Measurements from ENCODE around the gene ZNF462. TPM values are rescaled to one million over a fixed set of nuclear protein-coding genes. Genes with fewer than 3 reads are reported as not detected.
"Not testable (repeated sequence)": the region's sequence is repeated elsewhere in the genome, so short reads cannot be mapped to it uniquely, and the experiment has no call there.

ZNF462 gene
- total RNA-seq, 2 experiments from 2014 or later, result 0.28 to 0.70 TPM

- Mint-ChIP-seq H3K4me1 (no peaks in the 10 kb centered on the region), H3K36me3 (ENCODE audit: low read depth) (no peaks in the 10 kb centered on the region), H3K9me3 (peaks cover 3% of the 10 kb centered on the region), H3K27ac (no peak overlapping the region), H3K4me3 (no peak overlapping the region), H3K27me3 (no peaks in the 10 kb centered on the region)
- ChIA-PET POLR2A (no interaction called here), CTCF (no interaction called here)
- no peak for DNase-seq
These were observed 16.1 kb upstream of the ZNF462 start for GRCh38 chr9:106846857-106847256.

GRCh38 chr9:106851640-106852039 lies 11.3 kb upstream of the ZNF462 start:
- H3K9me3 Mint-ChIP-seq; H3K27me3 Mint-ChIP-seq; H3K36me3 Mint-ChIP-seq (ENCODE audit: low read depth); H3K27ac Mint-ChIP-seq; CTCF ChIA-PET; POLR2A ChIA-PET; DNase-seq; H3K4me3 Mint-ChIP-seq; H3K4me1 Mint-ChIP-seq: not testable (repeated sequence)

GRCh38 chr9:106857811-106858470 lies 5.0 kb upstream of the ZNF462 start:
- H3K4me3 Mint-ChIP-seq, result no peak overlapping the region
- peaks cover 14% of the 10 kb centered on the region for H3K36me3 Mint-ChIP-seq (ENCODE audit: low read depth)
- POLR2A ChIA-PET, result no interaction called here
- H3K4me1 Mint-ChIP-seq, result peaks cover 2% of the 10 kb centered on the region
- no peak overlapping the region for H3K27ac Mint-ChIP-seq
- DNase-seq, result no peak
- CTCF ChIA-PET, result no interaction called here
- H3K27me3 Mint-ChIP-seq, result peaks cover 42% of the 10 kb centered on the region
- H3K9me3 Mint-ChIP-seq, result no peaks in the 10 kb centered on the region

- Mint-ChIP-seq H3K36me3 (ENCODE audit: low read depth) (peaks cover 14% of the 10 kb centered on the region), H3K27me3 (peaks cover 60% of the 10 kb centered on the region), H3K27ac (no peak overlapping the region), H3K4me3 (no peak overlapping the region), H3K9me3 (no peaks in the 10 kb centered on the region), H3K4me1 (peaks cover 4% of the 10 kb centered on the region)
- CTCF ChIA-PET, result no interaction called here
- POLR2A ChIA-PET, result no interaction called here
- no peak for DNase-seq
These were observed 2.8 kb upstream of the ZNF462 start for GRCh38 chr9:106859957-106860720.

- H3K27me3 Mint-ChIP-seq, result peaks cover 66% of the 10 kb centered on the region
- H3K9me3 Mint-ChIP-seq, result no peaks in the 10 kb centered on the region
- H3K4me1 Mint-ChIP-seq, result peaks cover 4% of the 10 kb centered on the region
- no peak overlapping the region for H3K4me3 Mint-ChIP-seq
- CTCF ChIA-PET, result no interaction called here
- H3K36me3 Mint-ChIP-seq (ENCODE audit: low read depth), result peaks cover 14% of the 10 kb centered on the region
- DNase-seq, result no peak
- POLR2A ChIA-PET, result no interaction called here
- H3K27ac Mint-ChIP-seq, result no peak overlapping the region
These were observed 2.0 kb upstream of the ZNF462 start for GRCh38 chr9:106860721-106861639.

GRCh38 chr9:106861640-106862109 lies 1.3 kb upstream of the ZNF462 start:
- POLR2A ChIA-PET, result no interaction called here
- CTCF ChIA-PET, result no interaction called here

GRCh38 chr9:106862110-106862820 lies 701 bp upstream of the ZNF462 start:
- Mint-ChIP-seq H3K27me3 (peaks cover 66% of the 10 kb centered on the region), H3K27ac (no peak overlapping the region), H3K36me3 (ENCODE audit: low read depth) (peaks cover 14% of the 10 kb centered on the region), H3K4me3 (peak overlapping the region; percentile 56), H3K4me1 (peaks cover 4% of the 10 kb centered on the region), H3K9me3 (no peaks in the 10 kb centered on the region)
- ChIA-PET POLR2A (no interaction called here), CTCF (no interaction called here)
- DNase-seq, result no peak

More at GRCh38 chr9:106861640-106862109, 1.3 kb upstream of the ZNF462 start:
- Mint-ChIP-seq H3K27ac (no peak overlapping the region), H3K9me3 (no peaks in the 10 kb centered on the region), H3K4me3 (no peak overlapping the region), H3K4me1 (peaks cover 4% of the 10 kb centered on the region), H3K27me3 (peaks cover 66% of the 10 kb centered on the region), H3K36me3 (ENCODE audit: low read depth) (peaks cover 14% of the 10 kb centered on the region)
- DNase-seq, result no peak

- H3K27me3 Mint-ChIP-seq, result peaks cover 56% of the 10 kb centered on the region
- no peak for DNase-seq
- H3K36me3 Mint-ChIP-seq (ENCODE audit: low read depth), result peaks cover 14% of the 10 kb centered on the region
- H3K9me3 Mint-ChIP-seq, result no peaks in the 10 kb centered on the region
- no peak overlapping the region for H3K4me3 Mint-ChIP-seq
- H3K4me1 Mint-ChIP-seq, result peaks cover 4% of the 10 kb centered on the region
- CTCF ChIA-PET, result no interaction called here
- POLR2A ChIA-PET, result no interaction called here
- no peak overlapping the region for H3K27ac Mint-ChIP-seq
These were observed 1.6 kb downstream of the ZNF462 start for GRCh38 chr9:106864373-106865143.

- DNase-seq, result no peak
These were observed 3.3 kb downstream of the ZNF462 start for GRCh38 chr9:106866243-106866642.

GRCh38 chr9:106867286-106867685 lies 4.3 kb downstream of the ZNF462 start:
- no peaks in the 10 kb centered on the region for H3K9me3 Mint-ChIP-seq
- CTCF ChIA-PET, result no interaction called here
- peaks cover 31% of the 10 kb centered on the region for H3K27me3 Mint-ChIP-seq

More at GRCh38 chr9:106866243-106866642, 3.3 kb downstream of the ZNF462 start:
- H3K9me3 Mint-ChIP-seq, result no peaks in the 10 kb centered on the region
- POLR2A ChIA-PET, result no interaction called here
- CTCF ChIA-PET, result no interaction called here
- H3K36me3 Mint-ChIP-seq (ENCODE audit: low read depth), result peaks cover 9% of the 10 kb centered on the region
- no peak overlapping the region for H3K4me3 Mint-ChIP-seq
- H3K27me3 Mint-ChIP-seq, result peaks cover 40% of the 10 kb centered on the region
- peaks cover 4% of the 10 kb centered on the region for H3K4me1 Mint-ChIP-seq
- H3K27ac Mint-ChIP-seq, result no peak overlapping the region

GRCh38 chr9:106868087-106868486 lies 5.1 kb downstream of the ZNF462 start:
- Mint-ChIP-seq H3K36me3 (ENCODE audit: low read depth) (no peaks in the 10 kb centered on the region), H3K27ac (no peak overlapping the region), H3K27me3 (peaks cover 23% of the 10 kb centered on the region), H3K4me1 (peaks cover under 1% of the 10 kb centered on the region), H3K9me3 (no peaks in the 10 kb centered on the region), H3K4me3 (no peak overlapping the region)
- POLR2A ChIA-PET, result no interaction called here
- CTCF ChIA-PET, result no interaction called here
- no peak for DNase-seq

More at GRCh38 chr9:106867286-106867685, 4.3 kb downstream of the ZNF462 start:
- Mint-ChIP-seq H3K36me3 (ENCODE audit: low read depth) (peaks cover 4% of the 10 kb centered on the region), H3K4me3 (no peak overlapping the region), H3K27ac (no peak overlapping the region), H3K4me1 (peaks cover 4% of the 10 kb centered on the region)
- DNase-seq, result no peak
- POLR2A ChIA-PET, result no interaction called here

- H3K27ac Mint-ChIP-seq, result no peak overlapping the region
- no peak overlapping the region for H3K4me3 Mint-ChIP-seq
- CTCF ChIA-PET, result no interaction called here
- H3K9me3 Mint-ChIP-seq, result no peaks in the 10 kb centered on the region
- H3K4me1 Mint-ChIP-seq, result no peaks in the 10 kb centered on the region
- H3K27me3 Mint-ChIP-seq, result peaks cover 19% of the 10 kb centered on the region
- no peaks in the 10 kb centered on the region for H3K36me3 Mint-ChIP-seq (ENCODE audit: low read depth)
- POLR2A ChIA-PET, result no interaction called here
- no peak for DNase-seq
These were observed 5.6 kb downstream of the ZNF462 start for GRCh38 chr9:106868565-106868964.

Data from activated CD4-positive, alpha-beta memory T cell treated with anti-CD3 and anti-CD28 coated beads, Interleukin-2, amount 10 ng/mL, durations not matched to agents 7 days and 5 days (primary cell).